ENCODE data around the gene CDK6. TPM values are rescaled to one million over a fixed set of nuclear protein-coding genes. Genes with fewer than 3 reads are reported as not detected.

The CDK6 gene
- total and polyA plus RNA-seq, 9 of the 15 experiments (the other 6 are each of a cell fraction or from before 2014, with no cell fraction given): 7.6 to 109 (median 44.4) TPM

DNA sequence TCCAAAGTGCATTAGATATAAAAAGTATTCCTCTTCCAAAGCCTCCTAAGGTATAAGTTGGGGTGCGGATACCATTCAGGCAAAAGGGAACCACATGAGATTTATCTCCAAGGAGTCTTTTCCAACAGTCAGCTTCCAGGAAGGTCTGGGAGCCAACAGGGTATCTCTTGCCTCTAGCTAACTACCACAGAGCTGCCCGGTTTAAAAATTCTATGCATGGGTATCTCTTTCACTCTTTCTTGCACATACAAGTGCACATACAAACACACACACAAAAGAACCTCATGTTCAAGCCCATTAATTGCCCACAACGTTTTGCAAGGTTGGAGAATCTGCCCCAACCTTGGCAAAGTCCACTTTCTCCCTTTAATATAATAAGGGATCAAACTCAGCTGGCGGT, 80.7 kb downstream of the CDK6 start (continued):
- TF ChIP-seq NELFE (IDR thresholded peaks at IDR 0.05; ENCODE audit: insufficient read depth, insufficient read length) (no peak), ERF (CRISPR knock-in tag; IDR thresholded peaks at IDR 0.05) (no peak), SREBF1 (IDR thresholded peaks at IDR 0.05; ENCODE audit: borderline replicate concordance, low read depth, low read length) (no peak), RBBP5 (IDR thresholded peaks at IDR 0.05; ENCODE audit: borderline replicate concordance, insufficient read depth, low read length, poor library complexity, severe bottlenecking) (no peak), TARDBP (IDR thresholded peaks at IDR 0.05) (no peak), GABPA (tag; conservative IDR thresholded peaks at IDR 0.05; ENCODE audit: low read depth) (no peak), ARHGAP35 (IDR thresholded peaks at IDR 0.05; ENCODE audit: partially characterized antibody) (no peak), PYGO2 (tag; IDR thresholded peaks at IDR 0.05) (no peak)

DNA sequence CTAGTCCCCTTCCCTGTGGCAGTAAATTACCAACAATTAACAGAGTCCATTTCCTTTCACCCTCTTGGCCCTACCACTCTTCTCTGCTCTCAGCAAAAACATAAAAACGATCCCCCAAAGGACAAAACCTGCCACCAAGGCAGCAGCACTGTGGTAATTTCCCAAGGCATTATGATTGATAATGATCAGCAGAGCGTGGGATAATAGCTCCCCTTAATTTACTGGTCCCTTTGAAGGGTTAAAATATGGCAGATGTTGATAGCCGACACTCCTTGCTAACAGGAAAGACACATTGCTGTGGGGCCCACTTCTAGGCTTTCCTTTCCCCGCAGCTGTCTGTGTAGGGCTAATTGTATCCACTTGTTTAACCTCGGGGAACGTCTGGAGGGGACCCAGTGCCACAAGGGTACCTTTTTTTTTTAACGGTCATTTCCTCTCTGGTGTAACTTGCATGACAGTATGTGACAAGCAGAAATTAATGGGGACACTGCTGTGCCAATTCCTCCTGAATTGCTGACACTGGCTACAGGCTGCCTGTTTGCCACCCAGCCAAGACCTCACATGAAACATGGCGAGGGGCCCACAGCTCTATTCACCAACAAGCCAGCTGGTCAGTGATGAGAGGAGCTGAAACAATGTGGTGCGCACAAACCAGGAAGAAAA, 81.3 kb downstream of the CDK6 start:
- peak overlapping the region; percentile 38 for H3K4me2 ChIP-seq (ENCODE audit: insufficient read depth, low read length)
- H3K9ac ChIP-seq (ENCODE audit: insufficient read depth in 1 of 2, low read depth in 2 of 2, low read length in 2 of 2): peak overlapping the region; percentile 2 to 46; a peak in 2 of 4 replicates
- intact Hi-C loops (cut with micrococcal nuclease) (no loop called here), in situ Hi-C loops (cut with MboI) (no loop called here)
- peaks cover 61% of the 10 kb centered on the region for H3K79me2 ChIP-seq (ENCODE audit: control insufficient read depth, insufficient read depth, low read length)
- no peaks in the 10 kb centered on the region for H4K20me1 ChIP-seq (replicated peaks; ENCODE audit: control insufficient read depth, insufficient read depth, low read length)
- no peaks in the 10 kb centered on the region for H3K27me3 ChIP-seq (ENCODE audit: control insufficient read depth in 2 of 2, insufficient read depth in 2 of 2, low read length in 2 of 2)
- FAIRE-seq: peak; percentile 62
- 24% methylated on average over 9 of the region's 9 CpGs for WGBS (ENCODE audit: insufficient coverage, low coverage, missing lambda C conversion rate)
- H2AFZ ChIP-seq (ENCODE audit: low read depth, low read length): no peak overlapping the region; the same call in 1 of the 2 replicates
- peaks cover 7% of the 10 kb centered on the region; the same call in 2 of the 3 replicates for H3K36me3 ChIP-seq (ENCODE audit: control insufficient read depth, insufficient read depth, low read length)
- H3K4me3 ChIP-seq: no peak overlapping the region
- peak overlapping the region; percentile 17; the same call in 2 of the 3 replicates for H3K27ac ChIP-seq (ENCODE audit: extremely low read depth, low read depth, low read length)
- no peaks in the 10 kb centered on the region for H3K9me3 ChIP-seq (replicated peaks; ENCODE audit: control insufficient read depth, insufficient read depth, low read depth, low read length)
- ChIA-PET CTCF (ENCODE audit: low intra/inter-chr PET ratio) (no interaction called here), POLR2A (interaction anchor here (0.9 to 2.3 kb wide), 3 partner anchors 12 to 45 kb away, joined by 3 to 8 read pairs (median 3); no protein-coding TSS in a partner anchor)
- peak; percentile 15 to 62 (median 36) for DNase-seq (ENCODE audit: extremely low read depth in 1 of 4, low spot score in 3 of 4)
- no peaks in the 10 kb centered on the region for H3K9me1 ChIP-seq (ENCODE audit: control insufficient read depth, insufficient read depth, low read length)
- H3K4me1 ChIP-seq (replicated peaks in 1 of 2; ENCODE audit: control insufficient read depth in 2 of 2, insufficient read depth in 2 of 2, low read length in 2 of 2): peaks cover 3 to 21% of the 10 kb centered on the region in 2 experiments; a peak in 4 of 5 replicates
- ATAC-seq: peak; percentile 86
- no TSS peak for BruUV-seq (replicated peaks)
- TF ChIP-seq ZNF384 (IDR thresholded peaks at IDR 0.05; ENCODE audit: low read depth, low read length): 0 out of 2 replicates have a peak, but pooled peaks have one; percentile 7
- no peak for TF ChIP-seq MCM7 (IDR thresholded peaks at IDR 0.05)
- TF ChIP-seq CC2D1A (IDR thresholded peaks at IDR 0.05): 0 out of 2 replicates have a peak, but pooled peaks have one; percentile 17
- no peak for TF ChIP-seq ADNP (tag; IDR thresholded peaks at IDR 0.05)
- TF ChIP-seq RBM39 (optimal IDR thresholded peaks at IDR 0.05; ENCODE audit: low read depth, low read length): no peak
- no peak for TF ChIP-seq TAF1 (IDR thresholded peaks at IDR 0.05; ENCODE audit: control insufficient read depth, extremely low read depth, insufficient read depth, low read length, severe bottlenecking)
- TF ChIP-seq SP2 (IDR thresholded peaks at IDR 0.05; ENCODE audit: extremely low read depth, low read depth, low read length, poor library complexity, severe bottlenecking): no peak
- peak; percentile 44 for TF ChIP-seq MEIS2 (IDR thresholded peaks at IDR 0.05; ENCODE audit: partially characterized antibody)
- no peak for TF ChIP-seq SRF (CRISPR knock-in tag; IDR thresholded peaks at IDR 0.05)
- TF ChIP-seq MCM5 (IDR thresholded peaks at IDR 0.05; ENCODE audit: low read depth): no peak
- TF ChIP-seq ZNF174 (CRISPR knock-in tag; IDR thresholded peaks at IDR 0.05): no peak
- TF ChIP-seq STAT5A (IDR thresholded peaks at IDR 0.05; ENCODE audit: borderline replicate concordance, low read length): peak; percentile 41; the same call in 1 of the 2 replicates

All from K562 (cell line).